B cell (primary cell): Measurements from ENCODE around the gene ANKRD33B. TPM values are rescaled to one million over a fixed set of nuclear protein-coding genes. Genes with fewer than 3 reads are reported as not detected.
A peak's percentile ranks its signal among the peaks of the same experiment; 100 is the strongest.

Experiments
- ATAC-seq: fragments of 200-7000 bp; cut with Tn5 transposase; one replicate; pipeline ENCODE4 v1.10.0; 2021; ENCODE audit warnings: low read depth, mild to moderate bottlenecking, moderate number of reproducible peaks, moderate library complexity
- CTCF ChIA-PET: fragments of 350-600 bp; sonication (Branson Sonifier 250); formaldehyde crosslinking; loops from one replicate; lab custom pipeline; 2021; ENCODE audit warnings: antibody characterized with exemption, inconsistent platforms; lab: Charles Lee
- POLR2A ChIA-PET: fragments of 350-600 bp; sonication (Branson Sonifier 250); formaldehyde crosslinking; loops from one replicate; lab custom pipeline; 2021; ENCODE audit warnings: antibody characterized with exemption; lab: Charles Lee
- DNase-seq: peaks from one replicate; pipeline ENCODE4 v3.0.0; 2013
- H2AFZ ChIP-seq: 2 replicates; pipeline ENCODE4 v1.6.1; 2012; ENCODE audit warnings: mild to moderate bottlenecking, low read depth, low read length; ENCODE audit not compliant: insufficient read depth, poor library complexity, severe bottlenecking
- H3K27ac ChIP-seq, 2 donors: 1 replicate in 1 of 2; 2 replicates in 1 of 2; pipeline ENCODE4 v1.5.1; 2012 to 2013; ENCODE audit warnings: low read length in 2 of 2, mild to moderate bottlenecking in 2 of 2, moderate library complexity in 1 of 2
- H3K27me3 ChIP-seq, 4 experiments: fragments of 200-600 bp in 1 of 4; sonication (generic) in 1 of 4; replicated peaks in 1 of 4; 1 replicate in 2 of 4; 2 replicates in 2 of 4; pipeline versions ENCODE4 v1.6.1 to v1.7.0; 2013 to 2016; ENCODE audit warnings: low read length in 3 of 4, mild to moderate bottlenecking in 2 of 4, mixed read lengths in 1 of 4, moderate library complexity in 1 of 4; ENCODE audit not compliant: insufficient read depth in 4 of 4, control insufficient read depth in 3 of 4; ENCODE audit errors: control extremely low read depth in 1 of 4
- H3K36me3 ChIP-seq, 2 experiments: replicated peaks in 1 of 2; 1 replicate in 1 of 2; 2 replicates in 1 of 2; pipeline versions ENCODE4 v1.6.1 to v1.7.1; 2013; ENCODE audit warnings: low read length in 1 of 2; ENCODE audit not compliant: insufficient read depth in 2 of 2, control insufficient read depth in 1 of 2; ENCODE audit errors: control extremely low read depth in 1 of 2, extremely low read depth in 1 of 2
- H3K4me1 ChIP-seq, 2 donors: fragments of 200-600 bp in 1 of 2; sonication (generic) in 1 of 2; 1 replicate in 1 of 2; 2 replicates in 1 of 2; pipeline versions ENCODE4 v1.5.1 to v1.6.1; 2013 to 2017; ENCODE audit warnings: low read length in 2 of 2; ENCODE audit not compliant: control insufficient read depth in 2 of 2, insufficient read depth in 2 of 2
- H3K4me2 ChIP-seq: replicated peaks from 2 replicates; pipeline ENCODE3; 2012; ENCODE audit warnings: mild to moderate bottlenecking, low read depth, low read length; ENCODE audit not compliant: poor library complexity, severe bottlenecking
- H3K4me3 ChIP-seq, 5 experiments: fragments of 200-600 bp in 1 of 5; sonication (generic) in 1 of 5; 1 replicate in 3 of 5; 2 replicates in 2 of 5; pipeline versions ENCODE4 v1.5.1 to v1.7.0; 2011 to 2016; ENCODE audit warnings: low read length in 4 of 5, mild to moderate bottlenecking in 4 of 5, low read depth in 2 of 5, control low read depth in 1 of 5, moderate library complexity in 1 of 5; ENCODE audit not compliant: insufficient read depth in 1 of 5; ENCODE audit errors: control extremely low read depth in 1 of 5, extremely low read depth in 1 of 5
- H3K79me2 ChIP-seq: fragments of 200-600 bp; sonication (generic); one replicate; pipeline ENCODE4 v1.6.0; 2016; ENCODE audit warnings: low read length; ENCODE audit not compliant: control insufficient read depth, insufficient read depth
- H3K9ac ChIP-seq: fragments of 200-600 bp; sonication (generic); 2 replicates; pipeline ENCODE4 v1.6.1; 2017; ENCODE audit warnings: mild to moderate bottlenecking, low read length, moderate library complexity
- H3K9me3 ChIP-seq, 3 donors: one replicate each; pipeline versions ENCODE4 v1.6.1 to v1.7.1; 2013; ENCODE audit warnings: low read length in 2 of 3; ENCODE audit not compliant: control insufficient read depth in 2 of 3, insufficient read depth in 1 of 3; ENCODE audit errors: control extremely low read depth in 1 of 3
- H4K20me1 ChIP-seq: 2 replicates; pipeline ENCODE4 v1.6.0; 2012; ENCODE audit warnings: mild to moderate bottlenecking, low read length; ENCODE audit not compliant: insufficient read depth, control insufficient read depth, poor library complexity, severe bottlenecking
- H3K27ac Mint-ChIP-seq: one replicate; pipeline ENCODE4 v1.8.0; 2021; ENCODE audit warnings: mixed read lengths
- H3K27me3 Mint-ChIP-seq: one replicate; pipeline ENCODE4 v1.8.0; 2021; ENCODE audit warnings: mixed read lengths
- H3K4me1 Mint-ChIP-seq: one replicate; pipeline ENCODE4 v1.8.0; 2021; ENCODE audit warnings: mixed read lengths
- H3K4me3 Mint-ChIP-seq: one replicate; pipeline ENCODE4 v1.8.0; 2021; ENCODE audit warnings: mixed read lengths
- H3K9me3 Mint-ChIP-seq: one replicate; pipeline ENCODE4 v1.8.0; 2022; ENCODE audit warnings: mixed read lengths; ENCODE audit not compliant: insufficient read depth
- CTCF ChIP-seq: fragments of 200-600 bp; IDR thresholded peaks from one replicate; pipeline ENCODE4 v1.8.0; 2022; ENCODE audit warnings: antibody characterized with exemption, mild to moderate bottlenecking
- EZH2 ChIP-seq: IDR thresholded peaks from 2 replicates; pipeline ENCODE4 v1.6.1; 2012; ENCODE audit warnings: borderline replicate concordance, low read depth, mild to moderate bottlenecking, moderate library complexity, low read length; ENCODE audit not compliant: insufficient read depth, poor library complexity, severe bottlenecking
- WGBS: methylation state at CpG from one replicate; pipeline ENCODE4 v1.1.5; 2013; ENCODE audit warnings: missing lambda C conversion rate; ENCODE audit not compliant: insufficient coverage; 5-methylcytosine and 5-hydroxymethylcytosine counted together
- intact Hi-C: fragments of 100-400 bp; cut with micrococcal nuclease; formaldehyde crosslinking; loops from one replicate; pipeline ENCODE4 v1.10.0; 2022
- polyA plus RNA-seq: library from polyadenylated mRNA; depleted of rRNA; stranded (reverse); fragments of >200 nt; gene quantifications from 2 replicates; pipeline ENCODE4 v1.2.3, GENCODE V29; 2012
- total RNA-seq, 2 donors: library from RNA; stranded (reverse); fragments of 120-200 nt in 1 of 2; gene quantifications; 1 replicate in 1 of 2; 2 replicates in 1 of 2; pipeline versions ENCODE4 v1.2.3 to v1.2.4, GENCODE V29; 2013 to 2022

ANKRD33B gene
- total and polyA plus RNA-seq, 2 donors (not counting 1 experiment from before 2014, with no cell fraction given), result 2.9 to 23.4 TPM

GRCh38 chr5:10695759-10696543 is 132.1 kb downstream of the ANKRD33B start:
- CTCF ChIA-PET, result interaction anchor here (0.9 to 3.7 kb wide), 6 partner anchors 10 to 1328 kb away, joined by 3 to 24 read pairs (median 4); no protein-coding TSS in a partner anchor
- ATAC-seq, result no peak
- Histone ChIP-seq H3K27ac (no peak overlapping the region), H3K9me3 (no peaks in the 10 kb centered on the region), H3K4me2 (no peak overlapping the region), H4K20me1 (peaks cover 1% of the 10 kb centered on the region), H3K4me3 (no peak overlapping the region), H3K36me3 (peaks cover 6 to 10% of the 10 kb centered on the region in 2 experiments), H3K9ac (no peak overlapping the region), H3K79me2 (peaks cover 11% of the 10 kb centered on the region), H3K27me3 (no peaks in the 10 kb centered on the region), H3K4me1 (peaks cover 14 to 29% of the 10 kb centered on the region in 2 donors), H2AFZ (no peak overlapping the region)
- Mint-ChIP-seq H3K27ac (no peak overlapping the region), H3K4me3 (no peak overlapping the region), H3K4me1 (peaks cover 30% of the 10 kb centered on the region), H3K27me3 (no peaks in the 10 kb centered on the region), H3K9me3 (no peaks in the 10 kb centered on the region)
- no peak for DNase-seq
- no peak for TF ChIP-seq CTCF
- intact Hi-C loops, result loop anchor here (2.0 to 10.0 kb wide), 4 partner anchors 159 to 1326 kb away; no protein-coding TSS in a partner anchor
- POLR2A ChIA-PET, result interaction anchor here (0.7 kb wide), 1 partner anchor 111 kb away, joined by 3 read pairs; no protein-coding TSS in a partner anchor
- WGBS, result 92% methylated on average over 3 of the region's 7 CpGs

GRCh38 chr5:10699281-10699874 is 135.5 kb downstream of the ANKRD33B start:
- no peak overlapping the region for H2AFZ ChIP-seq
- no peak overlapping the region for H3K4me3 ChIP-seq
- H3K9me3 Mint-ChIP-seq, result no peaks in the 10 kb centered on the region
- H3K27me3 Mint-ChIP-seq, result no peaks in the 10 kb centered on the region
- ChIA-PET CTCF (interaction anchor here (0.9 to 1.2 kb wide), 2 partner anchors 36 to 63 kb away, joined by 3 read pairs; no protein-coding TSS in a partner anchor), POLR2A (no interaction called here)
- H3K9ac ChIP-seq, result no peak overlapping the region
- peak overlapping the region; percentile 91 for H3K27ac Mint-ChIP-seq
- intact Hi-C loops, result loop anchor here (5.0 to 10.0 kb wide), 3 partner anchors 155 to 1323 kb away; no protein-coding TSS in a partner anchor
- WGBS, result 76% methylated on average over 3 of the region's 5 CpGs
- peaks cover 14 to 38% of the 10 kb centered on the region in 2 donors for H3K4me1 ChIP-seq
- peaks cover 43% of the 10 kb centered on the region for H3K4me1 Mint-ChIP-seq
- peak overlapping the region; percentile 16 to 46 for H3K27ac ChIP-seq
- H3K27me3 ChIP-seq, result no peaks in the 10 kb centered on the region
- H3K9me3 ChIP-seq, result no peaks in the 10 kb centered on the region
- peaks cover 1 to 5% of the 10 kb centered on the region in 2 experiments for H3K36me3 ChIP-seq
- peak overlapping the region; percentile 62 for H3K4me3 Mint-ChIP-seq
- ATAC-seq (no peak), DNase-seq (peak; percentile 35)
- H3K79me2 ChIP-seq, result peaks cover 15% of the 10 kb centered on the region
- H4K20me1 ChIP-seq, result peaks cover 5% of the 10 kb centered on the region
- no peak overlapping the region for H3K4me2 ChIP-seq
- TF ChIP-seq EZH2, result no peak
- no peak for TF ChIP-seq CTCF
